ENCODE measurements around the gene ARRDC4. TPM values are rescaled to one million over a fixed set of nuclear protein-coding genes. Genes with fewer than 3 reads are reported as not detected.

The ARRDC4 gene, protein sequence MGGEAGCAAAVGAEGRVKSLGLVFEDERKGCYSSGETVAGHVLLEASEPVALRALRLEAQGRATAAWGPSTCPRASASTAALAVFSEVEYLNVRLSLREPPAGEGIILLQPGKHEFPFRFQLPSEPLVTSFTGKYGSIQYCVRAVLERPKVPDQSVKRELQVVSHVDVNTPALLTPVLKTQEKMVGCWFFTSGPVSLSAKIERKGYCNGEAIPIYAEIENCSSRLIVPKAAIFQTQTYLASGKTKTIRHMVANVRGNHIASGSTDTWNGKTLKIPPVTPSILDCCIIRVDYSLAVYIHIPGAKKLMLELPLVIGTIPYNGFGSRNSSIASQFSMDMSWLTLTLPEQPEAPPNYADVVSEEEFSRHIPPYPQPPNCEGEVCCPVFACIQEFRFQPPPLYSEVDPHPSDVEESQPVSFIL
- 10 to 100 TPM; 25.6 to 40.3 TPM for total RNA-seq

DNA sequence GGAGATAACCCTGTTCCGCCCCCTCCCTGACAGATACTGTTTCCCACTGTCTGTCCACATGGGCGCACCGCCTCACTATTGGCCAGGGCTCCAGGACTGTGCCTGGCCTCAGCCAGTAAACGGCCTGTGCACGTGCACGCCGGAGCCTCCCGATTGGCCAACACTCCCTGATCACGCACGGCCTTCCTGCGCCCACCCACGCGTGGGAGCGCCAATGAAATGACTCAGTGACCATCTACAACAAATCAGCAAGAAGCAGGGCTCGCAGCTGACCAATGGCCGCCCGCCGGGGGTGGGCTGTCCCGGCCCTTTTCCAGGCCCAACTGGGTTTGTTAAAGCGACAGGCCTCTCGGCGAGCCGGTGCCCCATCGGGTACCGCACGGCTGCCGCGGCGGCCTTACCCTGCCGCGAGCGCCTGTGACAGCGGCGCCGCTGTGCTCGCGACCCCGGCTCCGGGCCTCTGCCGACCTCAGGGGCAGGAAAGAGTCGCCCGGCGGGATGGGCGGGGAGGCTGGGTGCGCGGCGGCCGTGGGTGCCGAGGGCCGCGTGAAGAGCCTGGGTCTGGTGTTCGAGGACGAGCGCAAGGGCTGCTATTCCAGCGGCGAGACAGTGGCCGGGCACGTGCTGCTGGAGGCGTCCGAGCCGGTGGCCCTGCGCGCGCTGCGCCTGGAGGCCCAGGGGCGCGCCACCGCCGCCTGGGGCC, at the start of gene ARRDC4:
Gene ARRDC4 (plus strand): TSS at position 340 of the 703 bp plus-strand sequence. CDS start 159 bp downstream, at position 499.

Data from melanocyte of skin (primary cell).